ENCODE results near the gene IFI16. TPM values are rescaled to one million over a fixed set of nuclear protein-coding genes. Genes with fewer than 3 reads are reported as not detected.

IFI16 gene
- total and polyA plus RNA-seq, 2 of the 13 experiments (the other 11 are each of a cell fraction or from before 2014, with no cell fraction given) = not detected

DNA sequence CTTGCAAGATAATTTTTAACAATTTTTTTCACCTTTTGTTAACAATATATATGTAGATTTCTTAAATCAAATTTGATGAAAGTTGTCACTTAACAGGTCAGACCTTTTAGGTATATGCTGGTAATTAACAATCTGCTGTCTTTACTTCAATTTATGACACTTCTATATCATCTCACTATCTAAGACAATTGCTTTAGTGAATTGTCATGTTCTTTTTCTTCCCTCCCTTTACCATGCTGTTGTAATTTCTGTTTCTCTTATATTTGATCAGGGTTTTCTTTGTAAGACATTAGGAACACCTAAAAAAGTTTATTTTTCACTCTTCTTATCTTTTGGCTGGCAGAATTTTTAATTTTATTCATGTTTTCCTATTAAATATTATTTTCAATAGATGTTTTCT lies 2.0 kb downstream of the IFI16 start:
- TF ChIP-seq, protein P1, sequence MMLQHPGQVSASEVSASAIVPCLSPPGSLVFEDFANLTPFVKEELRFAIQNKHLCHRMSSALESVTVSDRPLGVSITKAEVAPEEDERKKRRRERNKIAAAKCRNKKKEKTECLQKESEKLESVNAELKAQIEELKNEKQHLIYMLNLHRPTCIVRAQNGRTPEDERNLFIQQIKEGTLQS (CRISPR knock-in tag; IDR thresholded peaks at IDR 0.05) = no peak
- no peak for TF ChIP-seq ZNF777 (CRISPR knock-in tag; IDR thresholded peaks at IDR 0.05)
- no peak for TF ChIP-seq ERF (CRISPR knock-in tag; IDR thresholded peaks at IDR 0.05)
- no peak for TF ChIP-seq ATF2 (CRISPR knock-in tag; IDR thresholded peaks at IDR 0.05)
- TF ChIP-seq ZNF513 (CRISPR knock-in tag; conservative IDR thresholded peaks at IDR 0.05) = no peak
- TF ChIP-seq GATAD2A (CRISPR knock-in tag; IDR thresholded peaks at IDR 0.05) = no peak
- no peak for TF ChIP-seq ATRX (CRISPR knock-in tag; IDR thresholded peaks at IDR 0.05; ENCODE audit: borderline replicate concordance)
- no peak for TF ChIP-seq ETS1 (CRISPR knock-in tag; IDR thresholded peaks at IDR 0.05)
- TF ChIP-seq ZNF350 (CRISPR knock-in tag; IDR thresholded peaks at IDR 0.05; ENCODE audit: borderline replicate concordance, low read depth) = no peak
- TF ChIP-seq IKZF5 (CRISPR knock-in tag; IDR thresholded peaks at IDR 0.05) = no peak
- TF ChIP-seq DPF2 (CRISPR knock-in tag; IDR thresholded peaks at IDR 0.05; ENCODE audit: borderline replicate concordance, low read depth) = no peak
- no peak for TF ChIP-seq GABPA (IDR thresholded peaks at IDR 0.05; ENCODE audit: low read depth, low read length)
- TF ChIP-seq GABPA (CRISPR knock-in tag; IDR thresholded peaks at IDR 0.05; ENCODE audit: low read depth) = no peak
- no peak for TF ChIP-seq BCL6 (CRISPR knock-in tag; IDR thresholded peaks at IDR 0.05)
- TF ChIP-seq SP5 (CRISPR knock-in tag; IDR thresholded peaks at IDR 0.05; ENCODE audit: borderline replicate concordance, low read depth) = no peak
- no peak for TF ChIP-seq POLR2A (IDR thresholded peaks at IDR 0.05; ENCODE audit: insufficient read depth in 1 of 2, low read depth in 2 of 2, low read length in 2 of 2)
- no peak overlapping the region for H3K27ac ChIP-seq (ENCODE audit: extremely low read length, insufficient read depth, low read length)
- H4K20me1 ChIP-seq (ENCODE audit: insufficient read depth, low read length) = no peaks in the 10 kb centered on the region
- in situ Hi-C loops (cut with HindIII; ENCODE audit: extremely low pct_ligation_motif_present, low pct_unique_long_range_greater_than_20kb) = loop anchor here (25.0 kb wide), 1 partner anchor 824 kb away; the partner anchor contains the start of gene CD1D
- H3K4me2 ChIP-seq (ENCODE audit: low read depth, low read length) = no peak overlapping the region
- DNase-seq (ENCODE audit: low spot score) (no peak), ATAC-seq (no peak), FAIRE-seq (no peak)
- no TSS peak for BruUV-seq (replicated peaks)
- no peaks in the 10 kb centered on the region for H3K36me3 ChIP-seq (replicated peaks in 1 of 2; ENCODE audit: control insufficient read depth in 1 of 2, insufficient read depth in 2 of 2, low read length in 2 of 2)
- H3K27me3 ChIP-seq (ENCODE audit: control insufficient read depth in 1 of 2, insufficient read depth in 2 of 2, low read length in 2 of 2) = 0 out of 5 replicates have a peak, but pooled peaks cover 0 to under 1% of the 10 kb centered on the region in 2 experiments
- no peak overlapping the region for H3K4me3 ChIP-seq (replicated peaks in 1 of 3; ENCODE audit: insufficient read depth in 1 of 3, low read depth in 2 of 3, low read length in 3 of 3)
- intact Hi-C loops (cut with micrococcal nuclease; ENCODE audit: unreplicated experiment) = no loop called here
- CTCF ChIA-PET (ENCODE audit: low intra/inter-chr PET ratio, low total read pairs) = no interaction called here
- H3K4me1 ChIP-seq (ENCODE audit: insufficient read depth, low read length) = no peaks in the 10 kb centered on the region
- H3K9me3 ChIP-seq (ENCODE audit: low read length) = no peaks in the 10 kb centered on the region
- H3K9ac ChIP-seq (ENCODE audit: insufficient read depth, low read depth, low read length) = no peak overlapping the region
- no peak overlapping the region for H2AFZ ChIP-seq (ENCODE audit: low read length)
- POLR2A ChIA-PET = no interaction called here
- H3K79me2 ChIP-seq (ENCODE audit: insufficient read depth, low read length) = no peaks in the 10 kb centered on the region

All from HepG2 (cell line).